AG20443 (cell line): ENCODE measurements around the gene SFMBT1.
"Not testable (repeated sequence)": the region's sequence is repeated elsewhere in the genome, so short reads cannot be mapped to it uniquely, and the experiment has no call there.

Experiments used
- DNase-seq: peaks from one replicate; pipeline ENCODE4 v3.0.0; 2012; ENCODE audit warnings: low spot score, mixed read lengths

The SFMBT1 gene

DNA sequence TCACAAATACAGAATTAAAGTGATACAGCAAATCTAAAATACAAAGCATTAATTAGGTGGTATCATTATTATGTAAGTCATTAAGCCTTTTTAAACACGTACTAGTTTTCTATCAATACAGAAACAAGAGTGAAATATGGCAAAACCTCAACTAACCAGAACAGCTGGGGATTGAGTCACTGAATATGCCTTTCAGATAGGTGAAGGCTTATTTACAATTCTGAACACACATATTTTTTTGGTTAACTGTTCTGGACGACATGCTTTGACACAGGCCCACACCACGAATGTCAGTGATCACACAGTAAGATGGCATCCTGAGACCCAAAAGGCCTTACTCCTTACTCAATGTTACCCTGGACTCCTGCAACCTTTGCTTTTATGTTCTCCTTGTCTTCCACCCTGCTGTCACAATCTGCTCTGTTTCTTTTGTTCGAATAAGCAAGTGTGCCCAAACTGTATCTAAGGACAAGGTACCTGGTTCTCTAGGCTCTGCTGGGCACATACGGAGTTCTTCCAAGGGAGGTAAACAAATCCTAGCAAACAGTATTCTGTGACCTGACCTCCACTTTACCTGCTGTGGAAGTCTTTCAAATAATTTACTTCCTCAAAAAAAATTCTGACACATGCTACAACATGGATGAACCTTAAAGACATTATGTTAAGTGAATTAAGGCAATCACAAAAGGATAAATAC is 7.0 kb downstream of the SFMBT1 start:
- DNase-seq = no peak

DNA sequence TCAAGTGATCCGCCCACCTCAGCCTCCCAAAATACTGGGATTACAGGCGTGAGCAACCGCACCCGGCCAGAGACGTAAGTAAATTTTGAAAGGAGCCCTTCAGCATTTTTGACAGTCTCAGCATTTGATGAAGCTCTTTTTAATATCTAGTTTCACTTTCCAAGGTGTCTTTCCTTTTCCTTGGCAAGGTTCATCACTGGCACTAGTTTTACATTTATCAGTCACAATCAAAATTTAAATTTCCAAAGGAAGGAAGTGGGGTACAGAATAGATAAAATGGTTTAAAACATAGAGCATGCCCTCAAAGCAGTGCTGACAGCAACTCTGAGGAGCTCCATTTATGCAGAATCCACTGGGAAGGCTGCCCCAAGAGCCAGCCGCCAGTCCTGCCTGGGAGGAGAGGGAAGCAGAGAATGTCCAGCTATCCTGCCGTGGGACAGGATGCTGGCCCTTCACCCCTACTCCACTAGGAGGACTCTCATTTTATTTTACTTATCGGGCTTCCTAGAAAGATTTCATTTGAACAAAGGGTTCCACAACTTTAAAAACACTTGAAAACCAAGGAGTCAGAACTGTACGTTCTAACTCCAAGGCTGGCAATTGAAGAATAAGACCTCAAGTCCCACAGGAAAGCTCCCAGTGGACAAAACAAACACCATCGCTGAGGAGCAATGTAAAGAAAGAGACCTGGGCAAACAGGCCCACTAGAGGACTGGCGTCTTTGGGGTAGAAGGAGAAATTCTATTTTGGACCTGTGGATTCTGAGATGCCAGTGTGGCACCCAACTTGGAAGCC is 9.9 kb downstream of the SFMBT1 start:
- DNase-seq = no peak

DNA sequence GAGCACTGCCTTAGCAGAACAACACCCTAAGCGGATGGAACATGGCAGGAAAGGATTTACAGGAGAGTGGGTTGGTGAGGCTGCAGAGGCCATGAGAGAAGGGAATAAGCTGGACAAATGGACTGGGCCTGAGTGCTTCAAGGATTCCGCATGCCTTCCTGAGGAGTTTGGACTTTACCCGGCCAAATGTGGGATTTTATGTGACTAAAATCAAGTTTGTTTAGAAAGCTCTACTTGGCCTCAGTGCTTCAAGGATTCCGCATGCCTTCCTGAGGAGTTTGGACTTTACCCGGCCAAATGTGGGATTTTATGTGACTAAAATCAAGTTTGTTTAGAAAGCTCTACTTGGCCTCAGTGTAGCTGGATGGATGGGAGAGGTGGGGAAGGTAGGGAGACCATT is 10.9 kb downstream of the SFMBT1 start:
- not testable (repeated sequence) for DNase-seq

DNA sequence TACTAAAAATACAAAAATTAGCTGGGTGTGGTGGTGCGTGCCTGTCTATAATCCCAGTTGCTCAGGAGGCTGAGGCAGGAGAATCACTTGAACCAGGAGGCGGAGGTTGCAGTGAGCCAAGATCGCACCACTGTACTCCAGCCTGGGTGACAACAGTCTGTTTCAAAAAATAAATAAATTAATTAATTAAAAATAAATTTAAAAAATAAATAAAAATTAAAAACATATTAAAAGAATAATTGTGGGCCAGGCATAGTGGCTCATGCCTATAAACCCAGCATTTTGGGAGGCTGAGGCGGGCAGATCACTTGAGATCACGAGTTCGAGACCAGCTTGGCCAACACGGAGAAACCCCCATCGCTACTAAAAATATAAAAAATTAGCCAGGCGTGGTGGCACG is 11.5 kb downstream of the SFMBT1 start:
- not testable (repeated sequence) for DNase-seq

DNA sequence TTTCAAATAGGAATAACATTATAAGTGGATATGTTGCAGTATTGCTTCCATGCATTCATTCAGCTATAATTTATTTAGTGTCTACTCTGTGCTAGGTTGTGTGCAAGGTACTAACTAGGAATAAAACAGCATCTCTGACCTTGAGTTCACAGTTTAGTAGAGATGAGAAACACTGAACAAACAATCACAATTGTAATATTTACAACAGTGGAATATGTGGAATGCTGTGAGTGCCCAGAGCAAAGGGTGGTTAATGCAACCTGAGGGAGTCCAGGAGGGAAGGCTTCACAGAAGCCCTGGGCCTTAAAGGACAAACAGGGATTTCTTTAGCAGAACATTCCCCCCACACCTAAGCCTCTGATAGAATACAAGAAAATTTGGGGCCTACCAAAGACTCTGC is 13.3 kb downstream of the SFMBT1 start:
- DNase-seq = no peak

DNA sequence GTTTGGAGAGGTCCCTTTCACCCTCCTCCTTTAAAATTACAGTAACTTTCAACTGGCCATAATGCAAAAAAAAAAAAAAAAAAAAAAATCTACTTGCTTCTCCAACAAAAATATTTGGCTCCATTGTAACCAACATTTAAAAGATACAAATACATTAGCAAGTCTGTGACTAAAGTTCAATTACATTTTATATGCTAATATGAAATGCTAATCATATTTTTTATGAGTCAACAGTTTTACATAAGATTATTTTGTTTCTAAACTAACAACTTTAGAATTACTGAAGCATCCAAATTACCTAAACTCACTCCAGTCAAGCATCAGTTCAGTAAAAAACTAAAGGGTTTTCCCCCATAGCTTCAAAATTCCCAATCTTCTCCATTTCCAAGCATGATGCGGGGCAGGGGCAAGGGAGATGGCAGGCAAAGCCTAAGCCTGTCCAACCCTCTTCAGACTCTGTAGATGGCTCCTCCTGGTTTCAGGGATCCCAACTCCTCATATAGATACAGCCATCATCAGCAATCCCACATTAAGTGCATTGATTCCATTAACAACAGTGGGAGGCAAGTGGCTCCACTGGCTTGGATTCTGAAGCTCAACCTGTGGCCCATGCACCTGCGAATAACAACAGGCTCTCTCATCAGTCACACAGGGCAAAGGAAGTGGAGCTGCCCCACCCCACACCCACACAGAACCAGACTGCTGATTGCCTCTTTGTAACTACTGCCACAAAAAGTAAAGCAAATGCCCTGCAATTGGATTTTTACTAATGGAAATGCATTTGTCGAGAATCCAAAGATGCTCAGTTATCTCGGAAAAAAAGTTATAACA is 15.0 kb downstream of the SFMBT1 start:
- DNase-seq = no peak

DNA sequence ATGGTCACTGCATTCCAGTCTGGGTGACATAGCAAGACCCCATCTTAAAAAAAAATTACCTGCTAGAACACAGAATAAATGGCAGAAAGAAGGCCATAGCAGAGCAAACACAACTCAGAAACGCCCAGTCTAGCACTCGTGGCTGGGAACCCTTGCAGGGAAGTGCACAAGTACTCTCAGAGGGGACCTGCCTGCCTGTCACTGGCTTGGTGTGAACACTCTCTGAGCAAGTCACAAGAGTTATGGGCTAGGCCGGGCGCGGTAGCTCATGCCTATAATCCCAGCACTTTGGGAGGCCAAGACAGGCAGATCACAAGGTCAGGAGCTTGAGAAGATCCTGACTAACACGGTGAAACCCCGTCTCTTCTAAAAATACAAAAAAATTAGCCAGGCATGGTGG is 17.2 kb downstream of the SFMBT1 start:
- DNase-seq = no peak

DNA sequence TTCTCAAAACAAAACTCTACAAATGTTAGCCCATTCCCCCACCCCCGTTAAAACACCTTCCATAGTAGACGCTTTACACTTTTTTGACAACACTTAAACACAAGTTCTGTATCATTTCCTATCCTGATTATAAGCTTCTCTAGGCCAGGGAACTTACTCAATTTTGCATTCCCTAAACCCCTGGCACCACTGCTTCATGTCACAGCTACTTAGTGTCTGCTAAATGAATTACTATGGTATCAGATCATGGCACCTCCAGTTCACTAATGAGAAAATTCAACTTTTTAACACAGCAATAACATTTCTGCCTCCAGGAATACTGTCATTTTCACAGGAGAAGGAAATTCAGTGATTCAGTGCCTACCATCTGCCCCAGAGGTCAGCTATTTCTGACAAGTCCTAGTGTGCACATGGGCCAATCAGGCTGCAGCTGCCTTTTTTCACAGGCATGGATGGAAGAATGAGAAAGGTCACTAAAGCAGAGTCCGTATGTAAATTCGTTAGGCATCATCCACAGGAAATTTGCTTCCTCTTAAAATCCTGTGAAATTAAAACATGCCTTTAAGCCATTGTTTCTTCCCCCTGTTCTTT is 18.5 kb downstream of the SFMBT1 start:
- no peak for DNase-seq

DNA sequence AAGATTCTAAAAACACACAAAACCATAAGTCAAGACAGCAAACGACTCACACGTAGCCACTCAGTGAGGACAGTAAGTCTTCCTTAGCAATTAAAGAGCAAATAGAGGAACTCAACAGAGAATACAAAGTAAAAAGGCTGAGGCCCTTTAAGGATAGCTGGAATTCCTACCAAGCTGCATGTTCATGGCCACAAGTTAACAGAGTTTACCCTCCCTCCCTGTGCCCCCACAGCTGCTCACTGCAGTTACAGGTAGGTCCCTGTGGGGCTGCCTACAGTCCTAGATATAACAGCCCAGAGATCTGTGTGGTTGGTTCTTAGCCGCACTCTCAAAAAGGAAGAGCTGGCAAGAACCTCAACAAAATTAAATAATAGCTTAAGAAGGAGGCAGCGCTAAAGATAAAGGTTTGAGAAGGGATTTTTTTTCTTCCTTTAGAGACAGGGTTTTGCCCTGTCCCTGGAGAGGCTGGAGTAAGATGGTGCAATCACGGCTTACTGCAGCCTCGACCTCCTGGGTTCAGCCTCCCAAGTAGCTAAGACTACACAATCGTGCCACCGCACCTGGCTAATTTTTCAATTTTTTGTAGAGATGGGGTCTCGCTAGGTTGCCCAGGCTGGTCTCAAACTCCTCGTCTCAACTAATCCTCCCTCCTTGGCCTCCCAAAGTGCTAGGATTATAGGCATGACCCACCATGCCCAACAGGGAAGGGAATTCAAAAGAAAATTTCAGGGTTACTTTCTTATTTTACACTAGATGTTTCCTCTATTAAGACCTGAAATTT is 19.3 kb downstream of the SFMBT1 start:
- DNase-seq = no peak

DNA sequence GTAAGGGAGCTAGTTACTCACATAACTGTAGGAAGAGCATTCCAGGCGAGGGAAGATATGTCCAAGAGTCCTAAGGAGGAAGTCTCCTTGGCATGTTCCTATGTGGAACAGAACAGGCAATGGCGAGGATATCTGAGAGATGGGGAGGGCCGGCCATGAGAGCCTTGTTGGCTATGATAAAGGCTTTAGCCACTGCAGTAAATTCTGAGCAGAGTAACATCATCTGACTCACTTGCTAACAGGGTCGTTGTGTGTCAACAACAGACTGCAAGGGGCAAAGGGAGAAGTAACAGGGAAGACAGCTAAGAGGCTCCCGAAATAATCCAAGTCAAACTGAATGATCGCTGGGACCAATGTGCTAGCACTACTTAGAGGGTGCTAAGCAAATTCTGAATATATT is 21.6 kb downstream of the SFMBT1 start:
- DNase-seq = no peak

DNA sequence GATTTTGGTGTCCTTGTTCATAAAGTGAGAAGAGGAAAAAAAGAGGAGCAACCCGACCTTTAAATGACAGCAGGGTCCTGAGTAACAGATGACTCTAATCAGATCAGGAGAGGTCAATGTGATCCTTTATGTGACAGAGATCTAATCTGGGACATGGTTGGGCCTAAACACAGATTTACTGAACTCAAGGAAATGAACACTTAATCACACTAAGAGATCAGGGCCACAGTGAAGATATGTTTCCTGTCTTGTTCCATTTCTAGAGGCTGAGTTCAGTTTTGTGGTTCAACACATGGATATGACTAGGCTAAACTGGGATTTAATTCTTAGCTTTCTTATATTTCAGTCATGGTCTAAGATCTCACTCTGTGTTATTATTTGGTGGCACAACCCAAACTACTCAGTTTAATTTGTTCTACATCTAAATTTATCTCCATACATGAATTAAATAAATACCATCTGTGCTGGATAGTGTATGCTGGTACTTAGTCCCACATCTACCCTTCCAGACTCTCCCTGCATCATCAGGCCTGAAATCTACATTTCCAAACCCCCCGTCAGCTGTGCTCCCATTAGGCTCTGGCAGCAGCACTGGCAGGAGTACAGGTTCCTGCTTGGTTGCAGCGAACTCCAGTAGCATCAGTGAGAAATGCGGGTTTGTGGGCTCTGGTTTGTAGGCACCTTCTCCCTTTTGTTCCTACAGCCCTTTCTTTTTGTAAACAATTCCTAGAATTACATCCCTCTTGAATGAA is 22.6 kb downstream of the SFMBT1 start:
- no peak for DNase-seq

DNA sequence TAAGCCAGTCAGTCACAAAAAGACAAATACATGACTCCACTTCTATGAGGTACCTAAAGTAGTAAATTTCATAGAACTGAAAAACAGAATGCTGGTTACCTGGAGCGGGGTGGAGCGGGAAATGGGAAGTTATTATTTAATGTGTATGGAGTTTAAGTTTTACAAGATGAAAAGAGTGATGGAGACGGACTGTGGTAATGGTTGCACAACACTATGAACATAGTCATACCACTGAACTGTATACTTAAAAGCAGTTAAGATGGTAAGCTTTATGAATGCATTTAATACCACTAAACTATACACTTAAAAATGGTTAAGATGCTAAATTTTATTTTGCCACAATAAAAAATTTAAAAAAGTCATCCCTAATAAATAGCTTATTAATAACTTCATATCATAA is 23.2 kb downstream of the SFMBT1 start:
- no peak for DNase-seq

DNA sequence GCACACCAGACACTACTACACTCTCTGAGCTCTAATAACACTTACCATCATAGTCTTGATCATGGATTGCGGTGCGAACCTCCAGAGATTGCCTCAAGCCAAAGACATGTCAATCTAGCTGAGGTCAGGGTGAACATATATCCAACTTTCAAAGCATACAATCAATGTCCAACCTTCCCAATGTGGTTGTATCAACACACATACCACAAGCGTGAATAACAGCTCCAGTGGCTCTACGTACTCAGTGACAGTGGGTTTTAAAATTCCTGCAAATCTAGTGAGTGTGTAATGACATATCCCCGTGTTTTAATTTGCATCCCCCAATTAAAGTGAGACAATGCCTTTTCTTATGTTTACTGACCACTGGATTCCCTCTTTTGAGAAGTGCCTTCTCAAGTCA is 29.6 kb downstream of the SFMBT1 start:
- no peak for DNase-seq

DNA sequence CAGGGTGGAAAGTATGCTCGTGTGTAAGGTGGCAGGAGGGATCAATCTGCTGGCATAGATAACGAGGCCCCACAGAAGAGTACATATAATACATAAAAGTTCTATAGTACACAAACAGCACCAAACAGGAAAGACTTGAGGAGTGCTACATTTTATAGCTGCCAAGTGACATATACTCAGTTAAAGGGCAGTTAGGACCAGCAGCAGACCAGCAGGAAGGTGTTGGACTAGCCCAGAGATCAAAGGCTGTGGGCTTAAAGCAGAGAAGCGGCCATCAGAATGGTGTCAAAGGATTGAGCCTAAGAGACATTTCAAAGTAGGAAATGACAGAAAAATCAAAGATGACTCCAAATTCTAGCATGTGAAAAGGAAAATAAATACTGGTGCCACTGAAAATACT is 34.5 kb downstream of the SFMBT1 start:
- no peak for DNase-seq

DNA sequence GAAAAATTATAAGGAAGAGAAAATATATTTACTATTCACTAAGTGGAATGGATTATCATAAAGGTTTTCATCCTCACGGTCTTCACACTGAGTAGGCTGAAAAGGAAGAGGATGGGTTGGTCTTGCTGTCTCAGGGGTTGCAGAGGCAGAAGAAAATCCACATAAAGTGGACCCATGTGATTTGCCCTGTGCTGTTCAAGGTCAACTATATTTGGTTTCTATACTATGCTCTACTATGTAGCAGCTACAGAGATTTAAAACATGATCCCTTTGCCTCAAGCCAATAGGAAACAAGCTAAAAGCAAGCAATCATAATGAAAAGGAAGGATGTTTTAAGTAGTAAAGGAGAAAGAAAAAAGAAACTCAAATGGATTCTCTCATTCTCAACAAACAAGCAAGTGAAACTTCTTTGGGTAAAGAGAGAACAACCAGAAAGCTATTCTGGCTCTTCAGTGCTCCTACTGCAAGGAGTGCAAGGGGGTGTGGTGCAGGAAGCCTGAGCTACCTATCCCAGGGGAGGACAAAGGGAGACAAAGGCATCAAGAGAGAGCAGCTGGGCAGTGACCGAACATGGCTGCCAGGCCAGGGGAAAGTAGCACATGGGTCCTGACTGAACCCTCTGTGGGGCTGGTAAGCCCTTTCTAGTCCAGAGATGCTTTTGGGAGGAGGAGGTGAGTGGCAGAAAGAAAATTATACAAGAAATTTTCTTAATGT is 35.9 kb downstream of the SFMBT1 start:
- DNase-seq = no peak

DNA sequence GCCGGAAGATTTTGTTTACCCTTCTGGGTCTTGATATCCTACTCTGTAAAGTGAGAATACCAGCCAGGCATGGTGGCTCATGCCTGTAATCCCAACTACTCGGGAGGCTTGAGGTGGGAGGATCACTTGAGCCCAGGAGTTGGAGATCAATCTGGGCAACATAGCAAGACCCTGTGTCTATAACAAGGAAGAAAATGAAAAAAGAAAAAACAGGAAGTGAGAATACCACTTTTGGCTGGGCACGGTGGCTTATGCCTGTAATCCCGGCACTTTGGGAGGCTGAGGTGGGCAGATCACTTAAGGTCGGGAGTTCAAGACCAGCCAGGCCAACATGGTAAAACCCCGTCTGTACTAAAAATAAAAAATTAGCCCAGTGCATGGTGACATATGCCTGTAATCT is 36.9 kb downstream of the SFMBT1 start:
- no peak for DNase-seq

DNA sequence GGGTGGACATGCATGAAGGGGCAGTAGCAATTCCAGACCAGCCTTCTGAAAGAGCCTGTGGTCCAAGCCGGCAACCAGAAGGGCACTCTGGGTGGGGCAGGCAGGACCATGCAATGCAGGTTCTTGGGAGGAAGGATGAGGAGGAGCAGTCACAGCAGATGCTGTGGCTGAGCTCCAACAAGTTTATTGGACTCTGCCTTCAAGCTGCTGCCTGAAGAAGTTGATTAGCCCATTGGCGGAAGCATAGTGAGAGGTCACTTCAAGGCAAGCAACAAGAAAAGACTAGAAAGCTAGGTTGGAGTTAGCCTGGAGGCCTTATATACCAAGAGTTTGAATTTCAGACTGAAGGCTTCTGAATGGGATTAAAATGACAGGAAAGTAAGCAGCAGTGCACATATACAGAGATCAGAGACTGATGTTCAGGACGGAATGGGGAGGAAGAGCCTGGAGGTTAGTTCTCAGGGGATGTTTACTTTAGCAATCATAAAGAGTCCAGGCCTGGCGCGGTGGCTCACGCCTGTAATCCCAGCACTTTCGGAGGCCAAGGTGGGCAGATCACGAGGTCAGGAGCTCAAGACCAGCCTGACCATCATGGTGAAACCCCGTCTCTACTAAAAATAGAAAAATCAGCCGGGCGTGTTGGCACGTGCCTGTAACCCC is 39.9 kb downstream of the SFMBT1 start:
- no peak for DNase-seq

DNA sequence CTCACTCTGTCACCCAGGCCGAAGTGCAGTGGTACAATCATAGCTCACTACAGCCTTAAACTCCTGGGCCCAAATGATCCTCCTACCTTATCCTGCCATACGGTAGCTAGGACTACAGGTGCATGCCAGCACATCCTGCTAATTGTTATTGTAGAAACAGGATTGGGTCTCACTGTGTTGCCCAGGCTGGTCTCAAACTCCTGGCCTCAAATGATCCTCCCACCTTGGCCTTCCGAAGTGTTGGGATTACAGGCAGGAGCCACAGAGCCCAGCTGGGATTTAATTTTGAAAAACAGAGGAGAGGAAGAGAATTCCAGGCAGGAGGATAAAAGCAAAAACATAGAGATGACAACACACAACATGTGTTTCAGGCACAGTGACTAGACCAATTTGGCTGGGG is 40.5 kb downstream of the SFMBT1 start:
- DNase-seq = no peak

DNA sequence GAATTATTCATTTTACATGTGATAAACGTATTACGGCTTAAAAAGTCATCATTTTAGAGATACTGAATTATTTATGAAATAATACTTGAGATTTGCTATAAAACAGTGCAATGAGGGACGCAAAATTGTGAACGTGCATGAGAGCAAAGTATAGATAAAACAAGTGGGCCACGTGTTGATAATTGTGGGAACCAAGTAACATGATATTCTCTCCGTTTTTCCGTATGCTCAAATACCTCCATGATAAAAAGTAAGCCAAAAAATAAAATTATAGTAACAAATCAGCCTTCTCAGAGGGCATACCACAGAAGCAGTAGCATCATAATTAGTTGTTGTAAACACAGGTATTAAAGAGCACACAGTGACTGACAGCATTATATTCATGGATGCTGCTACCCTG is 42.6 kb downstream of the SFMBT1 start:
- DNase-seq = no peak
